Gastroesophageal sphincter (tissue), 4 donors: Measurements from ENCODE around the gene XYLT1. TPM values are rescaled to one million over a fixed set of nuclear protein-coding genes. Genes with fewer than 3 reads are reported as not detected.

Experiments used
- ATAC-seq: fragments of 150-250 bp; one replicate; pipeline ENCODE4 v1.9.1; 2016; ENCODE audit warnings: mild to moderate bottlenecking, moderate library complexity
- H3K27ac ChIP-seq, 4 donors: fragments of 200-600 bp; sonication (generic) in 3 of 4; 1 replicate in 3 of 4; 2 replicates in 1 of 4; pipeline ENCODE4 v1.5.1; 2016 to 2019
- H3K27me3 ChIP-seq: fragments of 200-600 bp; sonication (generic); one replicate; pipeline ENCODE4 v1.5.1; 2019
- H3K36me3 ChIP-seq, 2 donors: fragments of 200-600 bp; sonication (generic); one replicate each; pipeline ENCODE4 v1.5.1; 2019; ENCODE audit warnings: control low read depth in 1 of 2
- H3K4me1 ChIP-seq, 3 donors: fragments of 200-600 bp; sonication (generic); 1 replicate in 2 of 3; 2 replicates in 1 of 3; pipeline ENCODE4 v1.5.1; 2016 to 2019; ENCODE audit warnings: control low read depth in 2 of 3
- H3K4me3 ChIP-seq, 2 donors: fragments of 200-600 bp; sonication (generic); one replicate each; pipeline ENCODE4 v1.5.1; 2019; ENCODE audit warnings: mild to moderate bottlenecking in 1 of 2, moderate library complexity in 1 of 2
- H3K9me3 ChIP-seq, 3 donors: fragments of 200-600 bp; sonication (generic); one replicate each; pipeline ENCODE4 v1.5.1; 2017 to 2019; ENCODE audit warnings: control low read depth in 2 of 3
- CTCF ChIP-seq, 4 experiments: fragments of 200-600 bp in 2 of 4; fragments of 450-650 bp in 2 of 4; sonication (generic) in 1 of 4; IDR thresholded peaks; one replicate each; pipeline ENCODE4 v1.5.1; 2017 to 2019; ENCODE audit warnings: antibody characterized with exemption in 4 of 4, mild to moderate bottlenecking in 2 of 4, moderate library complexity in 2 of 4
- EP300 ChIP-seq: sonication (generic); formaldehyde crosslinking; IDR thresholded peaks from one replicate; pipeline ENCODE4 v1.6.1; 2017; ENCODE audit warnings: antibody characterized with exemption, mild to moderate bottlenecking
- POLR2A ChIP-seq, 2 donors: fragments of 450-650 bp; IDR thresholded peaks; one replicate each; pipeline ENCODE4 v1.6.1; 2017; ENCODE audit warnings: antibody characterized with exemption in 2 of 2, mild to moderate bottlenecking in 2 of 2, moderate library complexity in 1 of 2
- POLR2AphosphoS5 ChIP-seq: sonication (generic); formaldehyde crosslinking; IDR thresholded peaks from one replicate; pipeline ENCODE4 v1.6.1; 2017; ENCODE audit warnings: antibody characterized with exemption
- WGBS, 2 donors: methylation state at CpG; one replicate each; pipeline ENCODE4 v1.1.5; 2018; ENCODE audit warnings: low coverage in 1 of 2; 5-methylcytosine and 5-hydroxymethylcytosine counted together
- total RNA-seq, 4 donors: library from RNA; depleted of rRNA; stranded (reverse); fragments of >200 nt; gene quantifications; one replicate each; pipeline ENCODE4 v1.1.0, GENCODE V29; 2016

XYLT1 gene
- total RNA-seq, 4 donors from 2014 or later, result 19.1 to 51.6 (median 23.7) TPM

- no peaks in the 10 kb centered on the region for H3K9me3 ChIP-seq
- no peaks in the 10 kb centered on the region for H3K36me3 ChIP-seq
- H3K27me3 ChIP-seq, result no peaks in the 10 kb centered on the region
- H3K4me1 ChIP-seq, result no peaks in the 10 kb centered on the region
- no peak for ATAC-seq
- 88 to 89% methylated on average over 8 to 10 of the region's 10 CpGs for WGBS, 2 donors
- no peak overlapping the region for H3K4me3 ChIP-seq
- H3K27ac ChIP-seq, result no peak overlapping the region
- TF ChIP-seq POLR2AphosphoS5, result no peak
- no peak for TF ChIP-seq EP300
- TF ChIP-seq POLR2A (IDR thresholded peaks at IDR 0.05), result no peak
- TF ChIP-seq CTCF (IDR thresholded peaks at IDR 0.05), result no peak
Observed at GRCh38 chr16:17246974-17247732, 223.6 kb downstream of the XYLT1 start.

GRCh38 chr16:17246268-17246885, 224.4 kb downstream of the XYLT1 start:
- 76% methylated on average over 1 to 2 of the region's 8 CpGs for WGBS, 2 donors
- Histone ChIP-seq H3K9me3 (no peaks in the 10 kb centered on the region), H3K4me3 (no peak overlapping the region), H3K27ac (no peak overlapping the region), H3K36me3 (no peaks in the 10 kb centered on the region), H3K27me3 (no peaks in the 10 kb centered on the region), H3K4me1 (no peaks in the 10 kb centered on the region)
- TF ChIP-seq CTCF (IDR thresholded peaks at IDR 0.05), result no peak
- no peak for TF ChIP-seq EP300
- no peak for TF ChIP-seq POLR2AphosphoS5
- TF ChIP-seq POLR2A (IDR thresholded peaks at IDR 0.05), result no peak
- ATAC-seq, result no peak

- Histone ChIP-seq H3K36me3 (no peaks in the 10 kb centered on the region), H3K27ac (no peak overlapping the region), H3K27me3 (no peaks in the 10 kb centered on the region), H3K4me1 (no peaks in the 10 kb centered on the region), H3K4me3 (no peak overlapping the region), H3K9me3 (no peaks in the 10 kb centered on the region)
- ATAC-seq, result no peak
- TF ChIP-seq POLR2AphosphoS5 (no peak), CTCF (IDR thresholded peaks at IDR 0.05) (no peak), POLR2A (IDR thresholded peaks at IDR 0.05) (no peak), EP300 (no peak)
- 85% methylated on average over 6 of the region's 6 CpGs; no CpG with 5 or more reads in 1 of the 2 donors for WGBS, 2 donors
Observed at GRCh38 chr16:17245776-17246175, 225.0 kb downstream of the XYLT1 start.

- H3K9me3 ChIP-seq, result no peaks in the 10 kb centered on the region
- no peak overlapping the region for H3K27ac ChIP-seq
- TF ChIP-seq CTCF (IDR thresholded peaks at IDR 0.05), result no peak
- TF ChIP-seq EP300, result no peak
- no peak for TF ChIP-seq POLR2AphosphoS5
- H3K4me3 ChIP-seq, result no peak overlapping the region
- WGBS, 2 donors, result 51 to 66% methylated on average over 9 of the region's 9 CpGs
- no peaks in the 10 kb centered on the region for H3K27me3 ChIP-seq
- no peaks in the 10 kb centered on the region for H3K4me1 ChIP-seq
- H3K36me3 ChIP-seq, result no peaks in the 10 kb centered on the region
- ATAC-seq, result no peak
Observed at GRCh38 chr16:17244872-17245551, 225.7 kb downstream of the XYLT1 start.
